Measurements from ENCODE around the gene ZNF618. TPM values are rescaled to one million over a fixed set of nuclear protein-coding genes. Genes with fewer than 3 reads are reported as not detected.
"Not testable (repeated sequence)": the region's sequence is repeated elsewhere in the genome, so short reads cannot be mapped to it uniquely, and the experiment has no call there.

Gene ZNF618
- total RNA-seq, 2 donors from 2014 or later: 3.1 to 3.3 TPM

- DNase-seq: peak; percentile 4
- Histone ChIP-seq H3K27me3 (no peaks in the 10 kb centered on the region), H3K9ac (ENCODE audit: low read depth in 2 of 2, low read length in 2 of 2) (no peak overlapping the region), H3K4me1 (no peaks in the 10 kb centered on the region), H3K9me3 (no peaks in the 10 kb centered on the region), H3K36me3 (no peaks in the 10 kb centered on the region), H3K4me3 (no peak overlapping the region), H3K27ac (no peak overlapping the region)
- intact Hi-C loops (cut with DNase I): loop anchor here (10.0 kb wide), 1 partner anchor 234 kb away; no protein-coding TSS in a partner anchor
- no peak for TF ChIP-seq CTCF (IDR thresholded peaks at IDR 0.05)
Observed at GRCh38 chr9:114038724-114039313, 162.7 kb downstream of the ZNF618 start.

GRCh38 chr9:114039484-114039883, 163.4 kb downstream of the ZNF618 start:
- H3K9me3 ChIP-seq: no peaks in the 10 kb centered on the region
- intact Hi-C loops (cut with DNase I): loop anchor here (10.0 kb wide), 1 partner anchor 235 kb away; no protein-coding TSS in a partner anchor
- H3K4me1 ChIP-seq: no peaks in the 10 kb centered on the region
- no peak for TF ChIP-seq CTCF (IDR thresholded peaks at IDR 0.05)
- no peaks in the 10 kb centered on the region for H3K27me3 ChIP-seq
- no peaks in the 10 kb centered on the region for H3K36me3 ChIP-seq
- peak; percentile 11 for DNase-seq
- no peak overlapping the region for H3K27ac ChIP-seq
- no peak overlapping the region for H3K4me3 ChIP-seq
- H3K9ac ChIP-seq (ENCODE audit: low read depth in 2 of 2, low read length in 2 of 2): no peak overlapping the region

- H3K4me1 ChIP-seq; H3K9me3 ChIP-seq; H3K4me3 ChIP-seq; H3K36me3 ChIP-seq; intact Hi-C loops (cut with DNase I); H3K9ac ChIP-seq (ENCODE audit: low read depth in 2 of 2, low read length in 2 of 2); H3K27ac ChIP-seq; H3K27me3 ChIP-seq; DNase-seq: not testable (repeated sequence)
Observed at GRCh38 chr9:114043660-114044059, 167.6 kb downstream of the ZNF618 start.

GRCh38 chr9:114046237-114046755, 170.2 kb downstream of the ZNF618 start:
- Histone ChIP-seq H3K9ac (ENCODE audit: low read depth in 2 of 2, low read length in 2 of 2) (no peak overlapping the region), H3K9me3 (no peaks in the 10 kb centered on the region), H3K4me3 (no peak overlapping the region), H3K27me3 (no peaks in the 10 kb centered on the region), H3K36me3 (no peaks in the 10 kb centered on the region), H3K4me1 (no peaks in the 10 kb centered on the region), H3K27ac (no peak overlapping the region)
- no peak for TF ChIP-seq CTCF (IDR thresholded peaks at IDR 0.05)
- no peak for DNase-seq
- intact Hi-C loops (cut with DNase I): loop anchor here (5.0 kb wide), 1 partner anchor 194 kb away; no protein-coding TSS in a partner anchor

- DNase-seq: no peak
- H3K9ac ChIP-seq (ENCODE audit: low read depth in 2 of 2, low read length in 2 of 2): no peak overlapping the region
- H3K27ac ChIP-seq: no peak overlapping the region
- intact Hi-C loops (cut with DNase I): loop anchor here (5.0 kb wide), 1 partner anchor 195 kb away; no protein-coding TSS in a partner anchor
- H3K4me3 ChIP-seq: no peak overlapping the region
- no peaks in the 10 kb centered on the region for H3K9me3 ChIP-seq
- H3K4me1 ChIP-seq: no peaks in the 10 kb centered on the region
- no peak for TF ChIP-seq CTCF (IDR thresholded peaks at IDR 0.05)
- H3K36me3 ChIP-seq: no peaks in the 10 kb centered on the region
- no peaks in the 10 kb centered on the region for H3K27me3 ChIP-seq
Observed at GRCh38 chr9:114046875-114047274, 170.8 kb downstream of the ZNF618 start.

GRCh38 chr9:114047717-114048116, 171.6 kb downstream of the ZNF618 start:
- no peaks in the 10 kb centered on the region for H3K4me1 ChIP-seq
- no peak overlapping the region for H3K4me3 ChIP-seq
- no peaks in the 10 kb centered on the region for H3K27me3 ChIP-seq
- H3K36me3 ChIP-seq: no peaks in the 10 kb centered on the region
- no peak overlapping the region for H3K9ac ChIP-seq (ENCODE audit: low read depth in 2 of 2, low read length in 2 of 2)
- intact Hi-C loops (cut with DNase I): loop anchor here (5.0 kb wide), 1 partner anchor 195 kb away; no protein-coding TSS in a partner anchor
- DNase-seq: peak; percentile 38
- no peak overlapping the region for H3K27ac ChIP-seq
- no peaks in the 10 kb centered on the region for H3K9me3 ChIP-seq
- peak; percentile 50 for TF ChIP-seq CTCF (IDR thresholded peaks at IDR 0.05)
